HG02588 (cell line): ENCODE results near the gene FOXI2.

ENCODE experiments used
- ATAC-seq: cut with Tn5 transposase; IDR thresholded peaks from one replicate; pipeline ENCODE4 v1.9.1; 2021; ENCODE audit warnings: mild to moderate bottlenecking, moderate library complexity; ENCODE audit not compliant: unreplicated experiment

Gene FOXI2

DNA sequence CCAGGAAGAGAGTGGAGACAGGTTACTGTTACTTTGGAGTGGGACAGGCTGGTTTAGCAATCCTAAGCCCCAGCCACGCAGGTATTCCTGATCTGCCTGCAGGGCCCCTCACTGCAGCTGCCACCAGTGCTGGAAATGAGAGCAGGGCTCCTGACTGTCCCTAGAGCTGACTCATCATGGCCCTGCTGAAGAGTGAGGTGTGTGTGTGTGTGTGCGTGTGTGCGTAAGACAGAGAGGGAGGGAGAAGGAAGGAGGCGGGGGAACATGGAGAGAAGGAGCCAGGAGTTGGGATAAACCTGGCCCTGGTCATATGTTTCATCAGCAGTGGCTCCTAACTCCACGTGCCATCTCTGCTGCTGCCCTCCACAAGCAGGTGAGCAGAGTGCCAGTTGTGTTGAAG is 3.6 kb downstream of the FOXI2 start:
- ATAC-seq, result no peak

DNA sequence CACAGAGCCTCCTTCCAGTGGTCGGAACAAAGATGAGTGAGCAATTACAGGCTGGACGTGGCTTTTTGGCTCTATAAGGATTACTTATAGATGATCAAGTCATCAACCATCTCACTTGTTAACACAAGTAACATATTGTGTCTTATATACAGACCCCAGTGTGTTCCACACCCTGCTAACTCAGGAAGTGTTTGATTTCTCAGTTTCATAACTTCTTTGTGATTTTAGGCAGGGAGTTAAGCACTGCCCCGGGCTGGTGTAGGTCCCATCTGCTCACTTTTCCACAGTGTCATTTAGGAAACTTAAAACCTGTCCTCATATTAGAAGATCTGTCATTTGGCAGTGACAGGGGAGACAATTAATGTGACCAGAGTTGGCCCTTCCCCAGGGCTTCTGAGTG is 6.2 kb downstream of the FOXI2 start:
- ATAC-seq, result no peak

DNA sequence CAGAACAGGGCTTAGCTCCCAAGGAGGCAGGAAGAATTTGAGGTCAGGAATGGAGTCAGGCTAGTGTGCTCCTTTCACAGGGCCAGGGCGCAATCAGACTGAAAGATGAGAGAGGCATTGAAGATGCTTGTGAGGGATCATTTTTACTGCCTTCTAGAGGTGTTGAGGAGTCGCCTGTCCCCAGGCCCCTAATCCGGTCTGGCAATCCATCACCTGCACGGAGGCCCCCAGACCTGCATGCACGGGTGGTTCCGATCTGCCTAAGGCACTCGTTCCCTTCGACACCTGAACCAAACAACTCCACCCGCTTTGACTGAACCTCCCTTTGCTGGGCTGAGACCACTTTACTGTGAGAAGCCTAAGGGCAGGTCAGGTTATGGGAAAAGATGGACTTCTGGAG is 8.0 kb downstream of the FOXI2 start:
- ATAC-seq, result no peak

DNA sequence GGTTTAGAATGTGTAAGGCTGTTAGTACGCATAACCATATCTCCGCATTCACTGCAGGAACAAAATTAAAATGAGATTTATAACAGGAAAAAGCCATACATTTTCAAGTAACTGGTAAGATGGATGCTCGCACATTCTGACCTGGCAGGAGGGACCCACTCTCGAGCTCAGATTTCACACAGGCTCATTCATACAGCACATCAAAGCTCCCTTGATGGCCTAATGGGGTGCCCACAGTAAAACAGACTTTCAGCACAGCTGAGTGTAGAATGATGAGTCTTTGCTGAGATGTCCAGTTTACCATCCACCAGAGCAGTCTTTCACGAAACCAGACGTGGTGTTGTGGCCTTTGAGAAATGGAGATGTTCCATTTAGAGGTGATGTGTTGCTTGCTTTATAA is 8.9 kb downstream of the FOXI2 start:
- no peak for ATAC-seq

DNA sequence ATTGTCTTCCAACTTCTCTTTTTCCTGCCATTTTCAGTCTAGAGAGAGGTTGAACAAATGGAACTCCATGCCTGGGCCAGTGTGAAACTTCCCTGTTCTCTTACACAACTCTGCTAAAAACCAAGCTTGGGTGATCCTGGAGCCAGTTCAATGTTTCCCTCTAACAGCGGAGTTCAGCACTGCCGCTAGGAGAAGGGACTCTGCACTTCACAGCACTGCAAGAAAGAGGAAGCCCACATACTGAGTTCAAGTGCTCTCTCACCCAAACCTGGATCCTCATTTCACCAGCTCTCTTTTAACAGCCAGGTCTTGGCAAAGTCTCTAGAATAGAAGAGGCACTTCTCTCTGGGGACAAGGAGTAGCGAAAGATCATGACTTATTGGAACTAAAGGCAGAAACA is 18.8 kb downstream of the FOXI2 start:
- no peak for ATAC-seq

DNA sequence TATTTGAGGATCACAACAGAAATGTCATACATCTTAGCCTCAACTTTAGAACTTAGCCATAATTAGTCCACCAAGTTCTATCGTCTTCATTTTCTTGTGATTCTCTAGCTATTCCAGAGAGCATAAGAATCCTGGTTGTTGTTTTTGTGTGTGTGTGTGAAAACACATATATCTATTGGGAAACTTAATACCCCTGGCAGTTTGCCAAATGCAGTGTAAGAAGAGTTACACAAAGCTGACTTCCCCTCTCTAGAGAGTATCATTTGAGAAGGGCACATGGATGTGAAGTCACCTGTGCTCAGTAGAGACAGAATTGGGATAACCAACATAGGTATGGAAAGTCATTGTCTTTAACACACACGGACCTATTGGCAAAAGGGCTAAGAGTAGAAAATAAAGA is 19.3 kb downstream of the FOXI2 start:
- no peak for ATAC-seq

DNA sequence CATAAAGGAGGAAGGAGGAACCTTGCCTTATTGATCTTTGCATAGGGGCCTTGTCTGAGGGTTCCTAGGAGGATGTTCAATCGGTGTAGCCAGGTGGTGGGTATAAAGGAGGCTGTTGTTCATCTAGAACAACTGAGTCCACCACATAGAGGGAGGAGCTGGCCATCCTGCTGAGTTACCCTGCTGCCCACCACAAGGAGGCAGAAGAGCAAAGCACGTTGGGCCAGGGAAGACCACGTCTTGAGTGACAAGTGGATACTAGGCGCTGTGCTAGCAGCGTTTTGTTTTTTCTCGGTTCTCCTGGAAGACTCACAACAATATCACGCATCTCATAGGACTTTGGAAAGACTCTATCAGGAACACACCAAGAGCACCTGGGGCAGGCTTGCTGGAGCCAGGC is 20.0 kb downstream of the FOXI2 start:
- no peak for ATAC-seq

DNA sequence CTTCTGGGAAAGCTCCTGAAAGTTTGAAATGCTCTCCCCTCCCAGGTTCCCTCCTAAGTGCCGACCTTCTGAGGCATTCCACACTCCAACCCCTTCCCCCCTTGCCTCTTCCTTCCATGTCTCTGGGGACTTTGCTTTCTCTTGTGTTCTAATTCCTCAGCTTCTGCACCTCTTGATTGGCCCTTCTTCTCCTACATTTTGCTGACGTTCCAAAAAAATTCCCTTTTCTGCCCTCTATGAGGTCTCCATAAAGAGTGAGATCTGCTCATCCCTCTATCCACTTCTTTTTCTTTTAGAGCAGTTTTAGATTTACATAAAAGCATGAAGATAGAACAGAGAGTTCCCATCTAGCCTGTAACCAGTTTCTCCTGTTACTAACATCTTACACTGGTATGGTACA is 22.3 kb downstream of the FOXI2 start:
- no peak for ATAC-seq

DNA sequence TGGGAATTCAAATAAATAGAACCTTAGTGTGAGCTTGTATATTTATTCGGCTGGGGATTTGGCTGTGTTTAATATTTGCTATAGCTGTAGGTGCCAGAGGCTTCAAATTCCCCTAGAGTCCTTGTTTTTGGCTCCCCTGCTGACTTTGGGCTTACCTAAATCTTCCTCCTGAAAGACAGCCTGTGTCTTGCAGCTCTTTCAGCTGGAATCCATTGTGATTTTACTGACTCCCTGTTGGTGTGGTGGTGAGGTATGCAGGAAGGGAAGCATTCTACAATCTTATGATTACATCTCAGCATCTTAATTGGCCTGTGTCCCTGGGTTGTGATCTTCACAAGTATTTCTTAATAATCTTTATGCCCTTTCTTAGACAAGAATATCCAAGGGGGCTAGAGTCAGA is 25.9 kb downstream of the FOXI2 start:
- ATAC-seq, result no peak

DNA sequence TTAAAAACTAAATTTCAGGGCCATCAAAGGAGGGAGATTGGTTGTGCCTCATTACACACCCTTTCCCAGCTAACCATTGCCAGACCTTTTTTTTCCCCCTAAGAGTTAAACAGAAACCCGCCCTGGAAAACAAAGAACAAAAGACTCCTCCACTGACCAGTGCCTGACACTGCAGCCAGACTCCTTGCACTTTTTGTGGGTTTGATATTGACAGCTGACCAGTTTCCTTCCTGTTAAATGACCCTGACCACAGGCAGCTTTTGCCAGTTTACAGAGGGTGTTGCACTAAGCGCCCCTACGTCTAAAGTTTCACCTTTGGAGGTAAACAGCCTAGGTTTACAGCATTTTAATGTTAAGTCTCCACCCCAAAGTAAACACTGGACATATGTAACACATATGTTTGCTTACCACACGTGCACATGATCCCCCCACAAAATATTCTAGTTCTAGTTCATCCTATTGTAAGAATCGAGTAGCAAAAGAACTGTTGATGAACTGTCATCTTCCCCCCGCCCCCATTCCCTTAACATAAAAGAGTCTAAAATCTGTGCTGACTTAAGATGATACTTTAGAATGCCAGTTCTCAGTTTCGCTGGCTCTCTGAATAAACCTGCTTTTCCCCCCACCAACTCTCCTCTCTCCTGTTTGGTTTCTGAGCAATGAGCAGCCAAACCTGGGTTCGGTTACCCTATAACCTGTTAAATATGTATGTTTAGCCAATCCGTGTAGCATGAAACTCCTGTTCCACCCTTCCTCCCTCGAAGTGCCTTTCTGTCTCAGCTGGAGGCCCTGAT is 38.0 kb downstream of the FOXI2 start:
- ATAC-seq, result no peak

DNA sequence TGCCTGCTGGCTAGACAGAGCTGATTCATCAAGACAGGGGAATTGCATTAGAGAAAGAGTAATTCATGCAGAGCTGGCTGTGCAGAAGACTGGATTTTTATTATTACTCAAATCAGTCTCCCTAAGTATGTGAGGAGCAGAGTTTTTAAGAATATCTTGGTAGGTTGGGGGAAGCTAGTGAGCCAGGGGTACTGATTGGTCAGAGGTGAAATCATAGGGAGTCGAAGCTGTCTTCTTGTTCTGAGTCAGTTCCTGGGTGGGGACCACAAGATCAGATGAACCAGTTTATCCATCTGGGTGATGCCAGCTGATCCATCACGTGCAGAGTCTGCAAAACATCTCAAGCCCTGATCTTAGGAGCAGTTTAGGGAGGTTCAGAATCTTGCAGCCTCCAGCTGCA is 39.8 kb downstream of the FOXI2 start:
- ATAC-seq, result no peak

DNA sequence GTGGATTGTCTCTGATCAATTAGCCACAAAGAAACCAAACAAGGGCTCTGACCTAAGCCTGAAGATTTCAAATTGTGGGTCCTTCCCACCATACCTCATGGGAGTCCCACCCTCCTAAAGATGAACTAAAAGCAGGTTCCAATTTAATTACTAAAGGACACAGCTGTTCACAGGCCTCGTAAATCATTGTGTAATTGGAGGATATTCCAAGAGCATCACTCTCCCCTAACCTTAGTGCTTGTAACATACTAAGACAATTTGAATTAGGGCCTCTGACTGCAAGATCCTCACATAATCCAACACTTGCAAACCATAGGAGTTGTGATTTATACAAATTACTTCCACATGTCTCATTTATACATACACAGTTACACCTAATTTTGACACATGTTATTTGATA is 44.4 kb downstream of the FOXI2 start:
- no peak for ATAC-seq

DNA sequence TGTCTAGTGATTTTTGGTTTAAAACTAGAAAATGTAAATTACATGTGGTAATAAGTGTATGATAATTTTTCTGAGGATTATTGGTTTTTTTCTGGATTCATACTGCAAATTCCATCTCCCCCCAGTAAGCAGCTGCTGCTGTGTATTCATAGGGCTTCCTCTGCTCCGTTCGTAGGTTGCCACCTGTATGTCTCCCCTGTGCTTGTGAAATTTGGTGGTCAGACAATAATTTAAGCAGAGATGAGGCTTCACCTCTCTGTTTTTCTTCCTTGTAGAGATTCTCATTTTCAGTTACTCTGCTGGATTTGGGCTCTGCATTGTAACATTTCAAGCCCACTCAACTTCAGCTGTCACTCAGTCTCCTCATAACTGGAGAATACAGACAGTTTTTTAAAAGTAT is 50.9 kb downstream of the FOXI2 start:
- ATAC-seq, result no peak

DNA sequence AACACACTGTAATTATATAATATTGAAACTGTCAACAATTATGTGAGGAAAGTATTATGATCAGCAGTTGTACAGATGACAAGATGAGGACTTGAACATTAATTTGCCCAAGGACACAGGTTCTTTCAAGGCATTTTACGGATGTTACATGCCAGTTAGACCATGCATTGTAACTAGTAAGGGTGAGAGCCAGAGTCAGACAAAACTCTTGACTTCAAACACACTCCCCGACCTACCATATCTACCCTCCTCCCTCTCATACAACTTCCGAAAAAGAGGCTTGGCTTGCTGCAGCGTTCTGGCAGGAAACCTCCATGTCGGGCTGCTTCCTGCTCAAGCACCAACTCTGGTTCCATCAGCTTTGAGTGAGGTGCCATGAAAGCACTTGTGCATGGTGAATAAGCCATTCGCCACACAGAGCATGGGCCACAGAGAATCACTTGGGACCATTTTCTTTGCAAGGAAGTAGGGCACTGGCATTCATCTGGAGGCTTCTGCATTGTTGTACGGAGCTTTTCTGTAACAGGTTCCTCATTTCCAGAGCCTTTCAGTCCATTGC is 53.2 kb downstream of the FOXI2 start:
- no peak for ATAC-seq
